BLaER1 treated with 17β-estradiol and CSF1 and Interleukin-3, amounts not matched to agents 10 nM and 100 nM (cell line): ENCODE measurements around the gene SNRNP200.

Experiments used
- H3K27ac ChIP-seq, 11 experiments: shearing (Covaris generic); formaldehyde crosslinking; 2 replicates each; pipeline ENCODE4 v1.8.1; 2022
- H3K27me3 ChIP-seq, 11 experiments: shearing (Covaris generic); formaldehyde crosslinking; 2 replicates each; pipeline ENCODE4 v1.8.1; 2022
- H3K36me3 ChIP-seq, 11 experiments: shearing (Covaris generic); formaldehyde crosslinking; 2 replicates each; pipeline ENCODE4 v1.8.1; 2022
- H3K4me1 ChIP-seq, 10 experiments: shearing (Covaris generic); formaldehyde crosslinking; 2 replicates each; pipeline ENCODE4 v1.8.1; 2022
- H3K4me2 ChIP-seq, 11 experiments: shearing (Covaris generic); formaldehyde crosslinking; 2 replicates each; pipeline ENCODE4 v1.8.1; 2022
- H3K4me3 ChIP-seq, 10 experiments: shearing (Covaris generic); formaldehyde crosslinking; 2 replicates each; pipeline ENCODE4 v1.8.1; 2022
- H3K9ac ChIP-seq, 11 experiments: shearing (Covaris generic); formaldehyde crosslinking; 2 replicates each; pipeline ENCODE4 v1.8.1; 2022
- H3K9me3 ChIP-seq, 11 experiments: shearing (Covaris generic); formaldehyde crosslinking; replicated peaks in 1 of 11; 2 replicates each; pipeline ENCODE4 v1.8.1; 2022
- H4K20me1 ChIP-seq, 11 experiments: shearing (Covaris generic); formaldehyde crosslinking; 2 replicates each; pipeline ENCODE4 v1.8.1; 2022
- Cebpa-rat ChIP-seq, 11 experiments: shearing (Covaris generic); IDR thresholded peaks; 2 replicates each; pipeline ENCODE4 v1.8.1; 2022

Gene SNRNP200

GRCh38 chr2:96342085-96342484 is 36.7 kb upstream of the SNRNP200 start:
- Histone ChIP-seq H3K4me3 (no peak overlapping the region), H3K9me3 (no peaks in the 10 kb centered on the region), H3K36me3 (peaks cover 5 to 90% (median 79%) of the 10 kb centered on the region in 11 experiments), H3K4me1 (peaks cover 12 to 45% (median 20%) of the 10 kb centered on the region in 10 experiments), H3K27ac (no peak overlapping the region), H4K20me1 (peaks cover 0 to 65% (median 26%) of the 10 kb centered on the region in 11 experiments; a peak in 15 of 22 replicates), H3K4me2 (no peak overlapping the region), H3K9ac (no peak overlapping the region), H3K27me3 (no peaks in the 10 kb centered on the region)
- no peak for TF ChIP-seq Cebpa-rat (IDR thresholded peaks at IDR 0.05)

- Histone ChIP-seq H3K4me1 (peaks cover 17 to 48% (median 25%) of the 10 kb centered on the region in 10 experiments), H3K9ac (0 out of 22 replicates have a peak overlapping the region, but pooled peaks of 1 of the 11 experiments have one; percentile 12), H3K36me3 (peaks cover 5 to 86% (median 74%) of the 10 kb centered on the region in 11 experiments), H3K9me3 (no peaks in the 10 kb centered on the region), H3K4me3 (no peak overlapping the region), H4K20me1 (peaks cover 0 to 61% (median 26%) of the 10 kb centered on the region in 11 experiments; a peak in 15 of 22 replicates), H3K4me2 (no peak overlapping the region), H3K27ac (no peak overlapping the region), H3K27me3 (no peaks in the 10 kb centered on the region)
- TF ChIP-seq Cebpa-rat (IDR thresholded peaks at IDR 0.05), result no peak
Measured at GRCh38 chr2:96341641-96342040, 36.3 kb upstream of the SNRNP200 start.

GRCh38 chr2:96340493-96341414 is 35.4 kb upstream of the SNRNP200 start:
- Histone ChIP-seq H3K27ac (no peak overlapping the region), H3K9me3 (no peaks in the 10 kb centered on the region), H3K36me3 (peaks cover 5 to 77% (median 65%) of the 10 kb centered on the region in 11 experiments), H3K27me3 (no peaks in the 10 kb centered on the region), H4K20me1 (peaks cover 0 to 52% (median 26%) of the 10 kb centered on the region in 11 experiments; a peak in 15 of 22 replicates), H3K9ac (no peak overlapping the region), H3K4me3 (no peak overlapping the region), H3K4me2 (no peak overlapping the region), H3K4me1 (peaks cover 24 to 47% (median 31%) of the 10 kb centered on the region in 10 experiments)
- TF ChIP-seq Cebpa-rat (IDR thresholded peaks at IDR 0.05), result no peak

- H3K27ac ChIP-seq, result peak overlapping the region in 10 of 11 experiments; percentile 56 to 92 (median 88); a peak in 20 of 22 replicates
- peaks cover 0 to 38% (median 22%) of the 10 kb centered on the region in 11 experiments; a peak in 15 of 22 replicates for H4K20me1 ChIP-seq
- H3K9ac ChIP-seq, result peak overlapping the region; percentile 39 to 89 (median 85); a peak in 19 of 22 replicates
Measured at GRCh38 chr2:96336873-96337272, 31.5 kb upstream of the SNRNP200 start.

GRCh38 chr2:96336104-96336775 is 30.9 kb upstream of the SNRNP200 start:
- Histone ChIP-seq H3K9ac (peak overlapping the region in 10 of 11 experiments; percentile 81 to 89 (median 86); a peak in 20 of 22 replicates), H4K20me1 (peaks cover 0 to 32% (median 16%) of the 10 kb centered on the region in 11 experiments; a peak in 13 of 22 replicates), H3K4me2 (peak overlapping the region; percentile 89 to 98 (median 95)), H3K4me1 (peaks cover 33 to 46% (median 40%) of the 10 kb centered on the region in 10 experiments), H3K27ac (peak overlapping the region in 10 of 11 experiments; percentile 56 to 92 (median 88); a peak in 20 of 22 replicates), H3K36me3 (peaks cover 0 to 35% (median 24%) of the 10 kb centered on the region in 11 experiments; a peak in 17 of 22 replicates), H3K27me3 (no peaks in the 10 kb centered on the region), H3K9me3 (no peaks in the 10 kb centered on the region), H3K4me3 (peak overlapping the region; percentile 60 to 77 (median 66))
- TF ChIP-seq Cebpa-rat (IDR thresholded peaks at IDR 0.05), result no peak

More at GRCh38 chr2:96336873-96337272, 31.5 kb upstream of the SNRNP200 start:
- Histone ChIP-seq H3K36me3 (peaks cover 0 to 41% (median 26%) of the 10 kb centered on the region in 11 experiments; a peak in 20 of 22 replicates), H3K4me2 (peak overlapping the region; percentile 89 to 98 (median 95)), H3K4me1 (peaks cover 33 to 46% (median 40%) of the 10 kb centered on the region in 10 experiments), H3K27me3 (no peaks in the 10 kb centered on the region), H3K9me3 (no peaks in the 10 kb centered on the region), H3K4me3 (peak overlapping the region; percentile 60 to 77 (median 66); a peak in 19 of 20 replicates)
- TF ChIP-seq Cebpa-rat (IDR thresholded peaks at IDR 0.05), result no peak

GRCh38 chr2:96333708-96334107 is 28.4 kb upstream of the SNRNP200 start:
- peaks cover 0 to 28% (median 16%) of the 10 kb centered on the region in 11 experiments; a peak in 17 of 22 replicates for H3K36me3 ChIP-seq
- H3K4me2 ChIP-seq, result 0 out of 22 replicates have a peak overlapping the region, but pooled peaks of 1 of the 11 experiments have one; percentile 1
- H3K27ac ChIP-seq, result no peak overlapping the region
- no peaks in the 10 kb centered on the region for H3K9me3 ChIP-seq
- H3K9ac ChIP-seq, result no peak overlapping the region
- H3K27me3 ChIP-seq, result no peaks in the 10 kb centered on the region
- TF ChIP-seq Cebpa-rat (IDR thresholded peaks at IDR 0.05), result no peak
- no peak overlapping the region for H3K4me3 ChIP-seq
- peaks cover 34 to 55% (median 41%) of the 10 kb centered on the region in 10 experiments for H3K4me1 ChIP-seq
- peaks cover 0 to 13% (median 6%) of the 10 kb centered on the region in 11 experiments; a peak in 5 of 22 replicates for H4K20me1 ChIP-seq

- H3K27ac ChIP-seq, result no peak overlapping the region
- peaks cover 0 to 10% (median 0%) of the 10 kb centered on the region in 11 experiments; a peak in 6 of 22 replicates for H4K20me1 ChIP-seq
- no peak overlapping the region for H3K9ac ChIP-seq
- H3K9me3 ChIP-seq, result no peaks in the 10 kb centered on the region
- peaks cover 23 to 59% (median 42%) of the 10 kb centered on the region in 10 experiments for H3K4me1 ChIP-seq
- peaks cover 12 to 44% (median 36%) of the 10 kb centered on the region in 11 experiments; a peak in 21 of 22 replicates for H3K36me3 ChIP-seq
- H3K27me3 ChIP-seq, result no peaks in the 10 kb centered on the region
- TF ChIP-seq Cebpa-rat (IDR thresholded peaks at IDR 0.05), result no peak
- H3K4me3 ChIP-seq, result no peak overlapping the region
- H3K4me2 ChIP-seq, result no peak overlapping the region
Measured at GRCh38 chr2:96330407-96330806, 25.1 kb upstream of the SNRNP200 start.

GRCh38 chr2:96329874-96330273 is 24.5 kb upstream of the SNRNP200 start:
- H3K9ac ChIP-seq, result no peak overlapping the region
- no peaks in the 10 kb centered on the region for H3K27me3 ChIP-seq
- H3K9me3 ChIP-seq, result no peaks in the 10 kb centered on the region
- H3K36me3 ChIP-seq, result peaks cover 12 to 44% (median 36%) of the 10 kb centered on the region in 11 experiments; a peak in 21 of 22 replicates
- no peak overlapping the region for H3K27ac ChIP-seq
- H3K4me2 ChIP-seq, result peak overlapping the region in 2 of 11 experiments; percentile 27 to 46; a peak in 4 of 22 replicates
- peaks cover 0 to 10% (median 0%) of the 10 kb centered on the region in 11 experiments; a peak in 6 of 22 replicates for H4K20me1 ChIP-seq
- H3K4me3 ChIP-seq, result no peak overlapping the region
- peaks cover 22 to 59% (median 41%) of the 10 kb centered on the region in 10 experiments for H3K4me1 ChIP-seq
- TF ChIP-seq Cebpa-rat (IDR thresholded peaks at IDR 0.05), result peak in 2 of 11 experiments; percentile 11 to 65; a peak in 2 of 22 replicates
